ENCODE measurements around the gene RRAGC.

Gene RRAGC

GRCh38 chr1:38892976-38893375, 33.4 kb upstream of the RRAGC start:
- no peak for DNase-seq (ENCODE audit: low spot score)
- TF ChIP-seq CTCF (IDR thresholded peaks at IDR 0.05; ENCODE audit: extremely low read depth, insufficient read depth, missing control alignments) = no peak
- in situ Hi-C loops (cut with MboI; ENCODE audit: low pct_unique_long_range_greater_than_20kb, low sequenced_read_pairs, unreplicated experiment) = no loop called here

GRCh38 chr1:38891753-38892152, 32.2 kb upstream of the RRAGC start:
- no peak for DNase-seq (ENCODE audit: low spot score)
- in situ Hi-C loops (cut with MboI; ENCODE audit: low pct_unique_long_range_greater_than_20kb, low sequenced_read_pairs, unreplicated experiment) = no loop called here
- TF ChIP-seq CTCF (IDR thresholded peaks at IDR 0.05; ENCODE audit: extremely low read depth, insufficient read depth, missing control alignments) = no peak

- DNase-seq (ENCODE audit: low spot score) = no peak
- in situ Hi-C loops (cut with MboI; ENCODE audit: low pct_unique_long_range_greater_than_20kb, low sequenced_read_pairs, unreplicated experiment) = no loop called here
- TF ChIP-seq CTCF (IDR thresholded peaks at IDR 0.05; ENCODE audit: extremely low read depth, insufficient read depth, missing control alignments) = no peak
These were observed 30.0 kb upstream of the RRAGC start for GRCh38 chr1:38889589-38889988.

- no peak for DNase-seq (ENCODE audit: low spot score)
- in situ Hi-C loops (cut with MboI; ENCODE audit: low pct_unique_long_range_greater_than_20kb, low sequenced_read_pairs, unreplicated experiment) = no loop called here
- TF ChIP-seq CTCF (IDR thresholded peaks at IDR 0.05; ENCODE audit: extremely low read depth, insufficient read depth, missing control alignments) = no peak
These were observed 29.1 kb upstream of the RRAGC start for GRCh38 chr1:38888423-38889333.

GRCh38 chr1:38885092-38885491, 25.5 kb upstream of the RRAGC start:
- in situ Hi-C loops (cut with MboI; ENCODE audit: low pct_unique_long_range_greater_than_20kb, low sequenced_read_pairs, unreplicated experiment) = no loop called here
- no peak for TF ChIP-seq CTCF (IDR thresholded peaks at IDR 0.05; ENCODE audit: extremely low read depth, insufficient read depth, missing control alignments)
- DNase-seq (ENCODE audit: low spot score) = no peak

GRCh38 chr1:38881487-38881886, 21.9 kb upstream of the RRAGC start, which contains the start of gene GJA9:
Gene GJA9, minus strand, starts transcription at chr1:38881587. Its CDS starts 5,489 bp downstream, at chr1:38876098.
- TF ChIP-seq CTCF (IDR thresholded peaks at IDR 0.05; ENCODE audit: extremely low read depth, insufficient read depth, missing control alignments) = no peak
- in situ Hi-C loops (cut with MboI; ENCODE audit: low pct_unique_long_range_greater_than_20kb, low sequenced_read_pairs, unreplicated experiment) = no loop called here

More at GRCh38 chr1:38881487-38881886, 21.9 kb upstream of the RRAGC start, which contains the start of gene GJA9:
- DNase-seq (ENCODE audit: low spot score) = no peak
